COLO668 (cell line): ENCODE measurements around the gene TMEM14A.
"Not testable (repeated sequence)": the region's sequence is repeated elsewhere in the genome, so short reads cannot be mapped to it uniquely, and the experiment has no call there.

Experiments
- DNase-seq: peaks from one replicate; lab custom pipeline; 2025; ENCODE audit not compliant: unreplicated experiment; lab: John Stamatoyannopoulos, UW

Gene TMEM14A

DNA sequence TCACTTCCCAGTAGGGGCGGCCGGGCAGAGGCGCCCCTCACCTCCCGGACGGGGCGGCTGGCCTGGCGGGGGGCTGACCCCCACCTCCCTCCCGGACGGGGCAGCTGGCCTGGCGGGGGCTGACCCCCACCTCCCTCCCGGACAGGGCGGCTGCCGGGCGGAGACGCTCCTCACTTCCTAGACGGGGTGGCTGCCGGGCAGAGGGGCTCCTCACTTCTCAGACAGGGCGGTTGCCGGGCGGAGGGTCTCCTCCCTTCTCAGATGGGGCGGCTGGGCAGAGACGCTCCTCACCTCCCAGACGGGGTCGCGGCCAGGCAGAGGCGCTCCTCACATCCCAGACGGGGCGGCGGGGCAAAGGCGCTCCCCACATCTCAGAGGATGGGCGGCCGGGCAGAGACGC is 15.0 kb upstream of the TMEM14A start:
- not testable (repeated sequence) for DNase-seq

DNA sequence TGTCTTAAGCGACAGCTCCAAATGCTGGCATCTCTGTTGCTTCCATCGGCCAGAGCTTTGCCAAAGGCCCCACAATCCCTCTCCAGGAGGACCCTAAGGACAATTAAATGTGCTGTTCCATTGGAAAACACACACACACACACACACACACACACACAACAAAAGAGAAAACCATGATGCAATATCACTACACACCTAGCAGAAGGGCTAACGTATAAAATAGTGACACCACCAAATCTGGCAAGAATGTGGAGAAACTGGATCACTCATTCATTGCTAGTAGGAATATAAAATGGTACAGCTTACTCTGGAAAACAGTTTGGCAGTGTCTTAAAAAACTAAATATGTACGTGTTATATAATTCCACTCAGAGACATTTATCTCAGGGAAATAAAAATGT is 13.0 kb upstream of the TMEM14A start:
- no peak for DNase-seq

DNA sequence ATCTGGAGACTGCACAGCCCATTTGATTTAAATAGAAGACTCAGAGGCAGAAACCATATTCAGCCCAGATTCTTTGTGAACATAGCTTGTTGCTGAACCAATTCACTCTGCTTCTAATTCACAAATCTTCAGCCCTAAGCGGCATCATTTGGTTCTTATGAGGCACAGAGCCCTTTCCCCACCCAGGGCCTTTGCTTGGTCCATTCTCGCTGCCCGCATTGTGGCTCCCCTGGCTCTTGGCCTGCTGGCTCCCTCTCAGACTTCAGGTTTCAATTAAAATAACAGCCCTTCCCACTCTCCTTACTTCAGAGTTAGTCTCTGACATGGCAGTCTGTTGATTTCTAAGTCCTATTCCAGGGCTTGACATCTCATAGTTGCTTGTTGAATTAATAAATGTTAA is 9.4 kb upstream of the TMEM14A start:
- DNase-seq = no peak

DNA sequence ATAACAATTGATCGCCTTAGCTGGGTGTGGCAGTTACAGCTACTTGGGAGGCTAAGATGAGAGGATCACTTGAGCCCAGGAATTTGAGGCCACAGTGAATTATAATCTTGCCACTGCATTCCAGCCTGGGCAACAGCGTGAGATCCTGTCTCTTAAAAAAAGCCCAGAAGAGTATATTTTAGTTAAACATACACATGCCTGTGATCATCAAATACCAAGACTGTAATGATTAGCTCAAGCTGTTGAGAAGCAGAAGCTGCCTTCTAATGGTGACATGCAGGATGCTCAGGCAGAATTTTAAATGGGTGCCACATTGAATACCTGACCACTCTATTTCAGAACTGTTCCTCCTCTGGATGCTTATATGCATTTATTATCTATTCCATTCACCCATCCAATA is 8.9 kb upstream of the TMEM14A start:
- DNase-seq = no peak

DNA sequence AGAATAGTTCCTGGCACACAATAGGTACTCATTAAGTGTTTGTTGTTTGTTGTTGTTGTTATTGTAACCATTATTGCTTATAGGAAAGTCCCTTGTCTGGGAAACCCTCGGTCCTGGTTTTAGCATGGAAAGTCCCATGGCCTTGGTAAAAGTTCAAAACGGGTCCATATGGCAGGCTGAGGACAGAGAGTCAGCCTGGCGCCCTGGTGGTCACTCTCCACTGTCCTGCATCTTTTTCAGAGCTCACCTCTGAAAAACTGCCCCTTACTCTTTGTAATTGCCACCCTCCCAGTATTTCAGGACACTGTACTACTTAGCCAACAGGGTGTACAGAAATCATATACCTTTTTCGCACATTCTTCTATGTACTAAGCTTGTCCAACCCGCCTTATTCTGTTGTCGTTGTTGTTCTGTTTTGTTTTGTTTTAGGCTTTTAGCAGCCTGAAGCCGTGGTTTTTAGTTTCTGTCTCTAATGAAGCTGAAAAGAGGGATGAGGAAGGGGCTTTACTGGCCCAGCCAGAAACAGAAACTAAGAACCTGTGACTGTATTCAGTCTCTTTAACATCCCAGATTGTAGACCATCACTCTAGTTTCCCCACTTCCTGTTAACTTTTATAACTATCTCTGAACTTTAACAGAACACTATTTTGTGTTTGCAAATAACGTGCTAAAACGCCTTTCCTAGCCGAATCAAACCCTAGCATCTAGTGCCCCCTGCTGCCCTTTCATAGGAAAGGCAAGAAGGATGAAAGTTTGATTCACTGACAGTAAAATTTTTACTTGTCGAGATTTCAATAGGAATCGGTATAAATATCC is 7.6 kb upstream of the TMEM14A start:
- peak; percentile 23 for DNase-seq

DNA sequence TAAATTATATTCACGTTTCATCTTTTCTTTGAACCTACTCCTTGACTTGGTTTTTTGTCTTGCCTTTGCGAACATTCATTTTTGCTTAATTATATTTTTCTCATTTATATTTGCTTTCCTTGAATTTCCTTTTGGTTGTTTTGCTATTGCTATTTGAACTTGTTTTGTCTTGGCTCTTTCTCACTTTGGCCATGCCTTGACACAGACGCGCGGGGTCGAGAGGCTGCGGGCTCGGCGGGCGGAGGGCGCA is 7.1 kb upstream of the TMEM14A start:
- DNase-seq = no peak

DNA sequence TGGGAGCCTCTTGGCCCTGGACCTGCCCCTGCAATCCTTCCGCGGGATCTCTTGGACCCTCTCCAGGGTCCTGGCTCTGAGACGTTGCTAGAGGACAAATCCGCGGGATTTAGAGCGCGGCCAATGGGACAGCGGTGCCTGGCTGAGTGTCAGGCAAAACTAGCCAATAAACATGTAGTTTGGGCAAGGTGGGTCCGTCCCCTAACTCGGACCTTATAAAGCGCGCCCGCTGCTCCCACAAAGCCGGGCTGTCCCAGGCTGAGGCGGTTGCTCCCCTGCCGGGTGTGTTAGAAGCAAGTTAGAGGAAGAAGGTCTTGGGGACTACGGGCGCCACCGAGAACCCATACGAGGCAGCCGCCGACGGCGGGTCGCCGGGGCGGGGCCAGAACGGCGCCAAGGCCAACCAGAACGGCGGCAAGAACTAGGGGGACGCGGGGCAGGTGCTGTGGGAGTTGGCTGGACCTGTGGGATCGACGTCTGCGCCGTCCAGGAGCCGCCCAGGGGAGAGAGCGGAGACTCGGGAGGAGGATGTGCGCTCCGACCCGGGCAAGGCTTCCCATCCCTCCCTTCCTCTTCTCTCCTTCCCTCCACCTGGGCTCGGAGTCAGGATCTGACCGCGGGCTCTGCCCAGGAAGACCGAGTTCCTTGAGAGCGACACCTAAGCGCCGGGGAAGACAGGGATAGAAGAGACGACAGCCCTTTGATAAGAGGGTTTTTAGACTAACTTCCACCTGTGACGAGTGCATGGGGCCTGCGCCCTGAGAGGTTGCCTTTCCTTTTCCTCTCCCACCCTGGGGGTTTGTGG is 6.5 kb upstream of the TMEM14A start:
- DNase-seq = peak; percentile 85

DNA sequence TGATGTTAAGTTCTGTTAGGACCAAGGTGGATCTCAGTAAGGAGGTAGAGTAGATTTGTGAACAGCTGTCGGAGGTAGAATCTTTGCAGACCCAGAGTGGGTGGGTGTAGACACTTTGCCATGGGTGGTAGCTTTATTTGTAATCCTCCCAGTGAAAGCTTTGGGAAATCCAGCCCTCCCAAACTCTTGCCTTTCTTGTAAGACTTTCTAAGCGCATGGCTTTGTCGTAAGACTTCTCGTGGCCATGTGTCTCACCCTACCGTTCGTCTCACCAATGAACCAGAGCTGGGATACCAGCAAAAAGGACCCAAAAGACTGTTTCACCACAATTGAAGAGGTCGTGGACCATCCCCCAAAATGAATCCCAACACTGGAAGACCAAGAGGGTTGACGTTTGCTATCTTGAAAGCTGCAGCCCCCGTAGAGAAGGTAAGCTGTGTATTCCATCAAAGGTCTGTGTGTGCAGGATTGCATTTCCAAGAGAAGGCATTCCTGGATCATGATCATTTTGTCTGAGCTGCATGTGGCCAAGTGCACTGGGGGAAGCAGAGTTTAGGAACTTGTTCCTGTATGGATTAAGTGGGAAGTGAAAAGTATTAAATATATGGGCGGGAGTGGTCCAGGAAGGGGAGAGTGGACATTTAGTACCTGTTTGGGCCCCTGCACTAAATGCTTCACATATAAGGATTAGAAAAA is 5.8 kb upstream of the TMEM14A start:
- no peak for DNase-seq

DNA sequence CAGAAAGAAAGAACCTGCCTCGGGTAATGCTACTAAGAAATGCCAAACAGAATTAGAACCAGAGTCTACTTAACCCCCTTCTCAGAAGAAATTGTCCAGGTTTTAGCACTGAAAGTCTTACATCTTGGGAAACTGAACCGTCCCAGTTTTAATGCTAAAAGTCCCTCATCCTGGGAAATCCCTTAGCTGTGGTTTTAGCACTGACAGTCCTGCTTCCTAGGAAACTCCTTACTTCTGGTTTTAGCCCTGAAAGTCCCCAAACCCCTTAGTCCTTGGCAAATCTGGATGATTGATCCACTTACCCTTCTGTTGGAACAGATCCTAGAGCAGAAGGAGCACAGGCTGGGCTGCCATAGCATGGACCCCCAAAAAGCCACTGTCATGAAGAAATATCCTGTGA is 4.8 kb upstream of the TMEM14A start:
- no peak for DNase-seq

DNA sequence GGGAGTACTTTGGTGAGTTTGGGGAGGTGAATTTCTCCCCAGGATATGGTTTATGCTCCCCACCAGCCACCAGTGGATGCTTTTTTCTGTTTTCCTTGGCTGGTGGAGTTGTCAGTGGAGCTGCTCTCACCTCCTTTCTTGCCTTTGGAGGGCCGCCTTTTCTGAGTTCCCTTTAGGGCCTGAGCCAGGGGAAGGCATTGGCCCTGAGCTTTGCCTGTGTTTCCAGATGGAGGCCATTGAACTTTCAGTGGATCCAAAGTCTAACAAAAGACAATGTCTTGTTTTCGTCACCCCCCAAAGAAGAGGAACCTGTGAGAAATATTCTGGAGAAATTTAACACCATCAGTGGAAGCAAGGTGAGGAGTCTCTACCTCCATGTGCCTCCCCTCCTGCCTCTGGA is 4.4 kb upstream of the TMEM14A start:
- no peak for DNase-seq

DNA sequence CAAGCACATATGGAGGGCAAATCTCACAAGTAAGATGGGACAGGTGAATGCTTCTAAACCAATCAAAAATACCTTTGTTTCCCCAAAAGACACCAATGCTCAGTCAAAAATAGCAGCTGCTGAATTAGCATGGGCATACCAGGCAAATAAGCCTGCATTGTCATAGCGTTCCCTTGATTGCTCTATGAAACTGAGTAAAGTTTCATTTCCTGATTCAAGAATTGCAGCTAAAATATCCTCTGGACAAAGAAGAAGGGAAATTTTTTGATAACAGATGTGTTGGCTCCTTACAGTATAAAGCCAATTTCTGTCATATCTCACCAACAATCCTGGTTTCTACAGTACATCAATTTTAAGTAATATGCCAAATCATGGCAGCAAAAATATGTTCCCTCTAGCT is 3.3 kb upstream of the TMEM14A start:
- no peak for DNase-seq

DNA sequence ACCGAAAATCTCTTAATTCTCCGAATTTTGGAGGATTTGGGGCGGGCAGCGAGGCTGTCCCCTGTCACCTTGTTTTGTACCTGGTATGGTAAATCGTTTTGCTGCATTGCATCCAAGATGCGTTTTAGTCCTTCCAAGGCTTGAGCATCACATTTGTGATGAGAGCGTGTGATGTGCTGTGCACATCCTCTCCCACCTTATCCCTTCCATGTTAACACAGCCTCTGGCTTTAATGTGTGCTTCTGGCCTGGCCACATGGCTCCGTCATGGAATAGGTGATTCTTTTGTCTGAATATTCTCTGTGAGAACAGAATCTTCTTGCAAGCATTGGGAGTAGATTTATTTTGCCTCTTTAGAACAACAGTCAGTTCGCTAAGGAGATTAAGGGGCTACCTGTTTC is 763 bp downstream of the TMEM14A start:
- no peak for DNase-seq

DNA sequence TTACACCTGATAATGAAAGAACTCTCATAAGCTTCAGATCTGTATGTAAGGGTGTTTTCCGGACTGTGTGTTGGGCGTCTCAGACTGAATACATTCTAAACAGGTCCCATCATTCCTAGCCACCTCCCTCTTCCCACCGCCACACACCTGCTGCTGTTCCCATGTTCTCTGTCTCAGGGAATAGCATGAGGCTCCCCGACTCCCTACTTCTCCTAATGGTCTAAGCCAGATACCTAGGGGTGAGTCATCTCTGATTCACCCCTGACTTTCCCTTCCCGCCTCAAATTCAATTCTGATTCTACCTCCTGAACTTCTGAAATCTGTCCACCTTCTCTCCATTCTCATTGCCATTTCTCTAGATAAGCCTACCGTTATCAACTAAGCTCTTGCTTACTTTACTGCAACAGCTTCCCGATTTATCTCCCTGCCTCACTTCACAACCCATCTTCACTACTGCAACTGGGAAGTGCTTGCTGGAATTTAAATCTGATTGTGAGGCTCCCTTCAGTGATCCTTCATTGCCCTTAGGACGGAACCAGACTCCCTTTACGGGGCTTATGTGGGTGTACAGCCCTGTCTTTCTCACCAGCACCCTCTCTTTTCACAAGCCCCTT is 1.6 kb downstream of the TMEM14A start:
- DNase-seq = peak; percentile 8

DNA sequence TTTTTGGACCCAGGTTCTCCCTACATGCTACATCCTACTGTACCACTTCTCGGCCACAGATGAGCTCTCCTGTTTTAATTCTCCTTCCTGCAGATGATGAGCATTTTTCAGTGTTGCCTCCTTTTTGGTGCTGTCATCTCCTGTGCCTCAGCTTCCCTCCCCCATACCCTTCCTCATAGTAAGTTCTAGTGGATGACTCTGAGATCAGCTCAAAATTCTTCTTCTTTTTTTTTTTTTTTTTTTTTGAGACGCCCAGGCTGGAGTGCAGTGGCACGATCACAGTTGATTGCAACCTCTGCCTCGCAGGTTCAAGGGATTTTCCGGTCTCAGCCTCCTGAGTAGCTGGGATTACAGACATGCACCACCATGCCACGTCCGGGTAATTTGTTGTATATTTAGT is 3.8 kb downstream of the TMEM14A start:
- no peak for DNase-seq

DNA sequence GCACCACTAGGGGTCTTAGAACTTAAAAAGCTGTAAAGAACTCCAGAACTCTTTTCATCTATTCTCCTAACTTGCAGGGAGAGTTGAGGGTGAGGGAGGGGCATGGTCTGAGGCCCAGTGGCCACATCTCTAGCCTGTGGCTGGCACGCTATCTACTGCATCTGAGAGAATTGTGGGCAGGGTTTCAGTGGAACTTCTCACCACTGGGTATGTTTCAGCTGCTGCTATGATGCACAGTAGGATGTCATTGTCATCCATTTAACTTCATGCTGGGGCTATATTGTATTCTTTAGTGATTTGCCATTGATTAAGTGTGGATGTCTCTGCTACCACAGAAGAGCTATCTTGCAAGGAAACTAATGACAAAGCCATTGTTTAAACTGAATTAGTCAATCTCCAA is 4.5 kb downstream of the TMEM14A start:
- DNase-seq = no peak

DNA sequence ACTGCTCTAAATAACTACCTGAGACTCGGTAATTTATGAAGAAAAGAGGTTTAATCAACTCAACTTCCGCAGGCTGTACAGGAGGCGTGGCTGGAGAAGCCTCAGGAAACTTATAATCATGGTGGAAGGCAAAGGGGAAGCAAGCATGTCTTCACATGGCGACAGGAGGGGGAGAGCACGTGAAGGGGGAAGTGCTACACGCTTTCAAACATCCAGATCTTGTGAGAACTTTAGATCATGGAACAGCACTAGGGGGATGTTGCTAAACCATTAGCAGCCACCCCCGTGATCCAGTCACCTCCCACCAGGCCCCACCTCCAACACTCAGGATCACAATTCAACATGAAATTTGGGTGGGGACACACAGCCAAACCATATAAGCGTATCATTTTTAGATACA is 5.7 kb downstream of the TMEM14A start:
- DNase-seq = not testable (repeated sequence)

DNA sequence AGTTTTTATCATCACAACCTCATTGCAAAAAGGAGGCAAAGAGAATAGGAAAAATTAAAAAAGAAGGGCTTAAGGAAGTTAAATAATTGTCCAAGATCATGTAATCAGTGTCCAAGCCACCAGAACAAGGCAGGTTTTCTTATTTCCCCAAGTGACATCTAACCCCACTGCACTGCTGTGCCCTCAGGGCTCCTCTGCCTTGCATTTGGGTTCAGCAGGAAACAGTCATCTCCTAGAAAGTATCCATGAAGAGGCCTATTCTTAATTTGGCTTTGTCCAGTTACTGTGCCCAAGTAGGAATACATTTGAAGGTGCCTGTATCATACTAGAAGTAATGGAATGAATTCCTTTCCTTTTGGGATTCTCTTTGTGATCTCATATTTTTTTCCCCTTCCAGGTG is 10.5 kb downstream of the TMEM14A start:
- no peak for DNase-seq

DNA sequence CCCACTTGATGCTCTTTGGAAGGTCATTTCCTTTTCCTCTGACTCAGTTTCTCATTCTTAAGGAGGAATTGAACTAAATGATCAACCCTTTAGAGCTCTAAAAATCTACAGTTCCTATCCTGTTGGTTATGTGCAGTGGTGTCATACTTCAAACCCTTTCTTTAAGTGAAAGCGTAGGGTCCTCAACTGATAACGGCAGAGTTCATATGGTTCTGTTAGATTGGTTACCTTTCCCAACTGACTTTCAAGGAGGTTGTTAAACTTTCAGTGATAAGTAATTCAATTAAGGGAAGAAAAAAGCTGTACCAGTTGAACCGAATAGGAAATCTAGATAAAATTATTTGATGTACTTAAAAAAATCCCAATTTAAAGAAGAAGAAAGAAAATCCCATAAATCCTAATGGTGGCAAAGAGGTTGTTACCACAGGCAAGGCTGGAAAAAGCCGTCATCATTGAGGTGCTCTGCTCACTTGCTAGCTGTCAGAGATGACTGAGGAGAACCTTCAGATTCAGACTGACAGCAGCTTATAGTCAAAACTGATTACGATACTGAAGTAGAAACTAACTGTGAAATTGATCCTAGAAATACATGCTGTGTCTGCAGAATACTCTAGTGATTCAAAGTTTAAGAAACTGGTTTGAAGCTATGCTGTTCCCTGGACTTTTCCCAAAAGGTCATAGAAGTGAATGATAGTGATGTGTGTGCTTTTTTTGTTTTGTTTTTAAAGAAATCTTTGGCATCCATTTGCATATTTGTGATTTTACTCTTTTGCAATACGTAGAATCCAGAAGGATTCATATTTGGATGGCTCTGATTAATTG is 16.2 kb downstream of the TMEM14A start:
- no peak for DNase-seq

DNA sequence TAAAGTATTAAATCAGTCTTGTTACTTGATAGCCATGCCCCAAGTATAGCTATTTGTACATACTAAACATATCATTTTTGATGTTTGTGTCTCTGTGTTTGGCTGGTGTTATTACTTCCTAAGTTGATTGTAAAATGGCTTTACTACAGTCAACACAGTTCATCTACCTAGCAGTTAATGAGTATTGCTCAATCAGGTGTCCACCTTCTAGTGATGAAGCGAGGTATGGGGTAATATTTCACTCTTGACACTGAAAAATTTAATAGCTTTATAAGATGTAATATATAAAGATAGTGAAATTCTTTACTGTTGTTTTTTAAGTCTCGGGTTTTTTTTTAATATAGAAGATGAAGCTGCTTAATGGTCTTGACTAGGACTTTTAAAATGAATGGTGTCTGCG is 18.9 kb downstream of the TMEM14A start:
- DNase-seq = no peak

DNA sequence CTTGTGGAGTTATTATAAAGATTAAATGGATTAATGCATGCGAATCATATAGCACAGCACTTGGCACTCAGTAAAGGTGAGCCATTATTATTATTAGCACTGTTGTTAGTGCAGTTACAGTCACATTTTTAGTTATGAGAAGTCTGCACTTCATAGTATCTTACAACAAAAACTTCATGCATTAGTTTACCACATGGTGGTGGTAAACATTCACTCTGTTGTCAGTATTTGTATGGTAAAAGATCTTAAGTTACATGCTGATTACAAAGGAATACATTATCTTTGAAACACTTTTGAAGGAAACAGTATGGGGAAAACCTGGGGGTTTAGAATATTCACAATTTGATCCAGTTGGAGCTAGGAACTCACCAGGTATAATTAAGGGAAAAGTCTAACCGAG is 20.8 kb downstream of the TMEM14A start:
- DNase-seq = no peak

DNA sequence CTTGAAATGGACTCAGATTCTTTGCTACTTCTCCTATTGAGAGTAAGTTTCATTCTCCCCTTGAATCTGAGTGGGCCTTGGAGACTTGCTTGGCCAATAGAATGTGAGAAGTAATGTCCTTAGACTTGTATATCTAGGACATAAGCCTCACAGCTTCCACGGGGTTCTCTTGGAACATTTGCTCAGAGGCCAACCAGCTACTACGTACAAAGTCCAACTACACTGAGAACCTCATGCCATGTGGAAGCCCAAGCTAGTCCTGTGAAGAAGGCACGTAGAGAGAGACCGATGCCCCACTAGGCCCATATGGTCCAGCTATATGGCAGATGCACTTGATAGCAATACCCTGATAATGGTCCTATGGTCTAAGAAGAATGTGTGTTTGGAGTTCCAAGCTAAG is 22.9 kb downstream of the TMEM14A start:
- DNase-seq = no peak
